GM12801 (cell line): Measurements from ENCODE around the gene SLC2A13.

Source experiments
- TF ChIP-seq, protein P1 (sequence below): IDR thresholded peaks from one replicate; pipeline ENCODE4 v1.5.1; 2011; ENCODE audit warnings: control low read depth; ENCODE audit not compliant: insufficient read length; ENCODE audit errors: extremely low read depth

Gene SLC2A13

DNA sequence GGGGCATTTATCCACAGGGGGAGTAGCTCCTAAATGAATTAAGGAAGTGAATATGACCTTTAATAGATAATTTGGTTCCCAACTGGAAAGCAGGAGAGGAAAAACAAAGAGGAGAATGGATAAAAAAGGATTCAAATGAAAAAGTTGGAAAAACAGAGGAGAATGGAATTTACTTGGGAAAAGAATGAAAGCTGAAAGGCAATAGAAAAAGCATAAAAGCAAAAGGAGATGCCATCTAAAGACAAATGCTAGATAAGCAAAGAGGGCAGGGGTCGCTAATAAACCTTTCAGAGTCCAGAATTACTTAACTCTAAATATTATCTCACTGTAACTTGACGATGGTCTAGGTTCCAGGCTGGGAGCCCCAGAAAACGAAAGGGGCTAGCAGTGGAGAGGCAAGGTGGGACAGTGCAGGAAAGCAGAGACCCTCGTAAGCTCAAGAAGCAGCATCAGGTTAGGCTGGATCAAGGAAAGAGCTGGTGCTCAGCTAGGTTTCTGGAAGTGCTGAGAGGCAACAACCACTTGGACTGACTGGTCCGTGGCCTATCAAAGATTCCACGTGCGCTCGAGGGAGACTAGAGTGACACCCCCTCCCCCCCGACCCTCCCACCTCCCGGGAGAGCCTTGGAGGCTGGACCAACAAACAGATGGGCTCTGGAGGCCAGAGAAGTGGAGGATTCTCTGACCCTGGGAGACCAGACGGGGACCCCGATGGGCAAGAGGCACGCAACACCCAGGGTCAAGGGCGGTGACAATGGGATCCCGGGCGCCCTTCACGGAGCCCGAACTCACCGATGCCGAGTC is 1.2 kb downstream of the SLC2A13 start:
- TF ChIP-seq, protein P1, sequence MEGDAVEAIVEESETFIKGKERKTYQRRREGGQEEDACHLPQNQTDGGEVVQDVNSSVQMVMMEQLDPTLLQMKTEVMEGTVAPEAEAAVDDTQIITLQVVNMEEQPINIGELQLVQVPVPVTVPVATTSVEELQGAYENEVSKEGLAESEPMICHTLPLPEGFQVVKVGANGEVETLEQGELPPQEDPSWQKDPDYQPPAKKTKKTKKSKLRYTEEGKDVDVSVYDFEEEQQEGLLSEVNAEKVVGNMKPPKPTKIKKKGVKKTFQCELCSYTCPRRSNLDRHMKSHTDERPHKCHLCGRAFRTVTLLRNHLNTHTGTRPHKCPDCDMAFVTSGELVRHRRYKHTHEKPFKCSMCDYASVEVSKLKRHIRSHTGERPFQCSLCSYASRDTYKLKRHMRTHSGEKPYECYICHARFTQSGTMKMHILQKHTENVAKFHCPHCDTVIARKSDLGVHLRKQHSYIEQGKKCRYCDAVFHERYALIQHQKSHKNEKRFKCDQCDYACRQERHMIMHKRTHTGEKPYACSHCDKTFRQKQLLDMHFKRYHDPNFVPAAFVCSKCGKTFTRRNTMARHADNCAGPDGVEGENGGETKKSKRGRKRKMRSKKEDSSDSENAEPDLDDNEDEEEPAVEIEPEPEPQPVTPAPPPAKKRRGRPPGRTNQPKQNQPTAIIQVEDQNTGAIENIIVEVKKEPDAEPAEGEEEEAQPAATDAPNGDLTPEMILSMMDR: no peak

DNA sequence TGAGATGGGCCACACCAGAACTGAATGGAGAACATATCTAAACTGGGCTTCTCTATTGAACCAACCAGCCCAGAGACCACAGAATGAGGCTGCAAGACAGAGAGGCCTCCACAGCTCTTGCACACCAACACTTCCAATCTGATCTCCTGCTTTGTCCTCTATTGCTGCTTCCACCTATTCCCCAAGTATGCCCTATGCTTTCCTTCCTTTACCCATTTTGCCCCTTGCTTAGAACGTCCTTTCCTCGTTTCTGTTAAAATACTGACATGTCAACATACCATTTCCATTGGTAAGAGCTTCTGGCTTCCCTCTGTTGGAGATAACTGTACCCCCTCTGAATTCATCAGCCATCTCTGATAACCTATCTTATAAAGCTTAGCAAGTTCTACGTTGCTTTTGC is 2.8 kb downstream of the SLC2A13 start:
- TF ChIP-seq, protein P1: no peak

DNA sequence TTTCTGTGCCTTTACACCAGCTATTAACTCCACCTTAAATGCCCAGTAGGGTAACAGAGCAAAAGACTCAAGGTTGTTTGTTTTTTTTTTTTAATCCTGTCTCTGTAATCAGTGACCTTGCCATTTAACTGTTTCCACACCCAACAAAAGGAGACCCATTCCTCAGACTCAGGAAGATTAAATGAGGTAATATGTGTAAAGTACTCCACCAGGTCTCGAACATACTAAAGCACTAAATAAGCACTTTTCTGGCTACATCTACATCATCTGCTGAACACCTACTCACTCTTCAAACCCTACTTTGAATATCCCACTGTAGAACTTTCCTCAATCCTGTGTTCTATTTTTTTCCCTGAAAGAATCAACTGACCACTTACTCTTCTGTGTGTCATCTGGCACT is 4.1 kb downstream of the SLC2A13 start:
- TF ChIP-seq, protein P1: no peak

DNA sequence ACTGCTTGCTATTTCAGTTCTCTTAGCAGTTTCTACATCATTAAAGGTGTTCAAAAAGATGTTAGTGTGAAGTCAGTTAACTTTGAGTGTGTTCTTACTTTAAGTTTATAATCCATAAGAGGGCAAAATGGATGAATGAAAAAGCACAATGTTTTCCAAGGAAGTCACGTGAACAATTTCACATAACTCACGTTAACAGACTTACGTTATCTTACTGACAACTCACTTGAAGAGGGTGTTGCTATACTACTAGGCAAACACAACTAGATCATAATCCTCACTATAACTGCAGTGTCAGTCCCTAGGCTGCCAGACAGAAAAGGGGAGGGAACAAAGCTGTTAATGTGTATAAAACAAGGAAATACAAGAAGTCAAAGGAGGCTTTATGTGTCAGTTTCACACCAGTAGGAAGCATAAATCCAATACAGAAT is 6.4 kb downstream of the SLC2A13 start:
- TF ChIP-seq, protein P1: no peak

DNA sequence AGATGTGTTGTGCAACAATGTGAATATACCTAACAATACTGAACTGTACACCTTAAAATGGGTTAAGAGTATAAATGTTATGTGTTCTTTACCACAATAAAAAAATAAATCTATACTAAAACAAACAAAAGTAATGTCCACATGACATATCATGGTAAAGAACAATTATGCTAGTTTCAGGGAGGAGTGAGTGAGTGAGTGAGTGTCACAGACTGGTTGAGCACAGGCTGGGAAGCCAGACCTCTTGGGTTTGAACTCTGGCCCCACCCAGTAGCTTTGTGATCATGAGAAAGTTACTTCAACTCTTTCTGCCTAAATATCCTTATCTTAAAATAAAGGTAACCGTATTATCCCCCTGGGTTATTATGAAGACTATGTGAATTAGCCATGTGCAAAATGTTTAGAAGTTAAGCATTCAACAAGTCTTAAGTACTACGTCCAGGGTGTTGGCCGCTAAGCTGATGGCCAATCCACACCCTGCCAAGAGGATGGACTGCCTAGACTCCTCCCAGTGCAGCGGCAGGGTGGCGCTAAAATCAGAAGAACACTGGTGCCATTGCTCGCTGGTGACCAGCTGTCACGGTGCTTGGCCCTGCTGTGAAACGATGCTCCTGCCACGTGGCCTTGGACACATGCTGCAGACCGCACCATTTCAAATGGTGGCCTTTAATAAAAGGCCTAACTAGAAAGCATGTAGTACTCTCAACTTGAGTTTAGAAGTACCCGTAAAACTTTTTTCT is 7.3 kb downstream of the SLC2A13 start:
- TF ChIP-seq, protein P1: no peak

DNA sequence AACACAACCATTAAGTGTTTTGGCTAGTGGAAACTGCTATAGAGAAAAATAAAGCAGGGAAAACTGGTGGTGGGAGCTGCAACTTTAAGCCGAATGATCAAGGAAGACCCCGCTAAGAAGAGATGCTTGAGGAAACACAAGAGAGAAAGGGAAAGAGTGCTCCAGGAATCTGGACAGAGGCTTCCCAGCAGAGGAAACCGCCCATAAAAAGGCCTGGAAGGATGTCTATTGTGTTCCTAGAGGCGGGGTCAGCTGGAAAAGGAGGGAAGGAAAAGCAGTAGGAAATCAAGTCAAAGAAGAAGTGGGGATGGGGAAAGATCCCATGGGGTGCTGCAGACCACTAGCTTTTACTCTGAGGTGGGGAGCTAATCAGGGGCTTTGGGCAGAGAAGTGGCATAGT is 12.4 kb downstream of the SLC2A13 start:
- TF ChIP-seq, protein P1: no peak

DNA sequence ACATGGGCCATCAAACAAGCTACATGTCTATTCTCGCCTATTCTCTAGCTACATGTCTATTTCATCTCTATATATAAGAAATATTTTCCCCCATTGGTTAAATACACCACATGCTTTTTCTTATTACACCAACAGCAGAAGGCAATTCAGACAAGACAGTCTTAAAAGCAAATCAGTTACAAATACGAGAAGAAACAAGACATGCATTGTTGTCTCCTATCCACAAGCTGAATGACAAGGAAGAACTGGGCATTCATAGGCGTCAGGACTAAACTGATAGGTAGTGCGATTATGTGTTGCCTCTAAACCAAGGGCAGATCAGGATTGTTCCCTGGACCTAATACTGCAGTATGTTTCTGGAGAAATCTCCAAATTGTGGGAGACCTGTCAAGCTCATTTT is 19.4 kb downstream of the SLC2A13 start:
- TF ChIP-seq, protein P1: no peak
